Raji (cell line): ENCODE measurements around the gene ZNF547.

Source experiments
- POLR2A ChIP-seq: IDR thresholded peaks from 2 replicates; pipeline ENCODE4 v1.6.1; 2011; ENCODE audit warnings: low read depth, low read length, control low read depth; ENCODE audit not compliant: insufficient read depth

ZNF547 gene

GRCh38 chr19:57355916-57356315 lies 7.4 kb upstream of the ZNF547 start:
- TF ChIP-seq POLR2A, result no peak

- no peak for TF ChIP-seq POLR2A
These were observed 5.9 kb upstream of the ZNF547 start for GRCh38 chr19:57357406-57357805.

GRCh38 chr19:57359300-57359699 lies 4.1 kb upstream of the ZNF547 start:
- no peak for TF ChIP-seq POLR2A

GRCh38 chr19:57362419-57362818 lies 932 bp upstream of the ZNF547 start:
- TF ChIP-seq POLR2A, result no peak

GRCh38 chr19:57363688-57364181 lies 384 bp downstream of the ZNF547 start:
- TF ChIP-seq POLR2A, result no peak

GRCh38 chr19:57366776-57367175 lies 3.4 kb downstream of the ZNF547 start:
- TF ChIP-seq POLR2A, result no peak

- TF ChIP-seq POLR2A, result no peak
These were observed 10.8 kb downstream of the ZNF547 start for GRCh38 chr19:57374179-57374578.

- TF ChIP-seq POLR2A, result no peak
These were observed 12.8 kb downstream of the ZNF547 start for GRCh38 chr19:57376151-57376550.

GRCh38 chr19:57377498-57378146 lies 14.3 kb downstream of the ZNF547 start:
- TF ChIP-seq POLR2A, result no peak

GRCh38 chr19:57380923-57381322 lies 17.6 kb downstream of the ZNF547 start:
- no peak for TF ChIP-seq POLR2A

GRCh38 chr19:57382806-57383488 lies 19.6 kb downstream of the ZNF547 start:
- TF ChIP-seq POLR2A, result no peak

GRCh38 chr19:57389194-57389729 lies 25.9 kb downstream of the ZNF547 start:
- 0 out of 2 replicates have a peak, but pooled peaks have one; percentile 23 for TF ChIP-seq POLR2A

- 0 out of 2 replicates have a peak, but pooled peaks have one; percentile 8 for TF ChIP-seq POLR2A
These were observed 26.6 kb downstream of the ZNF547 start, which contains the start of gene ZNF548 for GRCh38 chr19:57389730-57390598. TSS of gene ZNF548 (plus strand) at chr19:57389854. CDS start at chr19:57390100, 246 bp downstream.

GRCh38 chr19:57395710-57396109 lies 32.4 kb downstream of the ZNF547 start:
- TF ChIP-seq POLR2A, result no peak

- TF ChIP-seq POLR2A, result no peak
These were observed 35.5 kb downstream of the ZNF547 start for GRCh38 chr19:57398868-57399267.
